IMR-90 (cell line): ENCODE measurements around the gene SLC25A44. TPM values are rescaled to one million over a fixed set of nuclear protein-coding genes. Genes with fewer than 3 reads are reported as not detected.

Experiments used
- ATAC-seq: fragments of 200-7000 bp; cut with Tn5 transposase; 2 replicates; pipeline ENCODE4 v1.9.1; 2020; ENCODE audit warnings: low read depth, mild to moderate bottlenecking, moderate library complexity
- BruUV-seq: library from RNA; stranded (reverse); fragments of 400-500 nt; replicated peaks from 2 replicates; lab custom pipeline; 2021; lab: Mats Ljungman, UMichigan
- CTCF ChIA-PET: fragments of 300-600 bp; formaldehyde crosslinking; extraction: SDS; loops from one replicate; lab custom pipeline; 2021; ENCODE audit warnings: antibody characterized with exemption; lab: Yijun Ruan, JAX
- POLR2A ChIA-PET: fragments of 300-600 bp; sonication (Branson Sonifier 250); formaldehyde crosslinking; loops from one replicate; lab custom pipeline; 2022; ENCODE audit warnings: antibody characterized with exemption; ENCODE audit not compliant: unreplicated experiment; lab: Charles Lee
- DNase-seq: peaks from one replicate; pipeline ENCODE4 v3.0.0; 2013
- H2AFZ ChIP-seq: replicated peaks from 2 replicates; pipeline ENCODE3; 2013; ENCODE audit warnings: low read length, mild to moderate bottlenecking; ENCODE audit not compliant: poor library complexity
- H2AK5ac ChIP-seq: 2 replicates; pipeline ENCODE4 v1.6.1; 2013; ENCODE audit warnings: low read depth, low read length, inconsistent platforms
- H2AK9ac ChIP-seq: replicated peaks from 2 replicates; pipeline ENCODE3; 2013; ENCODE audit warnings: mild to moderate bottlenecking, low read depth, low read length, moderate library complexity; ENCODE audit not compliant: poor library complexity
- H2BK120ac ChIP-seq: 2 replicates; pipeline ENCODE4 v1.6.1; 2013; ENCODE audit warnings: low read depth, low read length, inconsistent platforms
- H2BK15ac ChIP-seq: 3 replicates; pipeline ENCODE4 v1.6.1; 2013; ENCODE audit warnings: low read depth, low read length, inconsistent platforms
- H2BK20ac ChIP-seq: 2 replicates; pipeline ENCODE4 v1.6.1; 2013; ENCODE audit warnings: low read depth, mild to moderate bottlenecking, inconsistent platforms, low read length, moderate library complexity
- H2BK5ac ChIP-seq: 2 replicates; pipeline ENCODE4 v1.6.1; 2013; ENCODE audit warnings: mild to moderate bottlenecking, low read depth, low read length, inconsistent platforms; ENCODE audit not compliant: poor library complexity, severe bottlenecking
- H3K14ac ChIP-seq: replicated peaks from 2 replicates; pipeline ENCODE4 v1.6.1; 2013; ENCODE audit warnings: low read depth, low read length, inconsistent platforms
- H3K18ac ChIP-seq: 2 replicates; pipeline ENCODE4 v1.6.1; 2013; ENCODE audit warnings: low read depth, low read length, control low read depth
- H3K23ac ChIP-seq: 2 replicates; pipeline ENCODE4 v1.6.1; 2013; ENCODE audit warnings: low read depth, low read length, inconsistent platforms
- H3K27ac ChIP-seq: 2 replicates; pipeline ENCODE4 v1.5.1; 2013; ENCODE audit warnings: mild to moderate bottlenecking, control low read depth, low read length; ENCODE audit not compliant: insufficient read depth
- H3K27me3 ChIP-seq: 2 replicates; pipeline ENCODE4 v1.6.1; 2013; ENCODE audit warnings: low read length; ENCODE audit not compliant: control insufficient read depth, insufficient read depth
- H3K36me3 ChIP-seq: 2 replicates; pipeline ENCODE4 v1.6.1; 2013; ENCODE audit warnings: low read length, mixed read lengths; ENCODE audit not compliant: control insufficient read depth, insufficient read depth
- H3K4ac ChIP-seq: 2 replicates; pipeline ENCODE4 v1.6.1; 2013; ENCODE audit warnings: low read depth, low read length, inconsistent platforms
- H3K4me1 ChIP-seq: 2 replicates; pipeline ENCODE4 v1.6.1; 2013; ENCODE audit warnings: low read length, mixed read lengths; ENCODE audit not compliant: control insufficient read depth, insufficient read depth
- H3K4me2 ChIP-seq: 2 replicates; pipeline ENCODE4 v1.6.1; 2013; ENCODE audit warnings: low read depth, mild to moderate bottlenecking, control low read depth, low read length, moderate library complexity
- H3K4me3 ChIP-seq: 2 replicates; pipeline ENCODE4 v1.5.1; 2013; ENCODE audit warnings: low read depth, mild to moderate bottlenecking, control low read depth, low read length, moderate library complexity; ENCODE audit not compliant: insufficient read depth
- H3K56ac ChIP-seq: 2 replicates; pipeline ENCODE4 v1.6.1; 2013; ENCODE audit warnings: low read length, inconsistent platforms; ENCODE audit not compliant: insufficient read depth; ENCODE audit errors: extremely low read depth
- H3K79me1 ChIP-seq, 2 experiments: 2 replicates each; pipeline ENCODE4 v1.6.1; 2013; ENCODE audit warnings: low read length in 2 of 2, inconsistent platforms in 1 of 2, low read depth in 1 of 2
- H3K9ac ChIP-seq: 2 replicates; pipeline ENCODE4 v1.6.1; 2013; ENCODE audit warnings: low read depth, low read length, control low read depth
- H3K9me1 ChIP-seq: 2 replicates; pipeline ENCODE4 v1.6.1; 2013; ENCODE audit warnings: low read length, inconsistent platforms; ENCODE audit not compliant: insufficient read depth
- H3K9me3 ChIP-seq: 2 replicates; pipeline ENCODE4 v1.6.1; 2013; ENCODE audit warnings: low read length; ENCODE audit not compliant: control insufficient read depth, insufficient read depth
- H4K20me1 ChIP-seq: 2 replicates; pipeline ENCODE4 v1.6.1; 2013; ENCODE audit warnings: low read length, inconsistent platforms; ENCODE audit not compliant: insufficient read depth
- H4K5ac ChIP-seq: 2 replicates; pipeline ENCODE4 v1.6.1; 2013; ENCODE audit warnings: mild to moderate bottlenecking, low read depth, low read length, control low read depth
- H4K8ac ChIP-seq, 2 experiments: 2 replicates each; pipeline ENCODE4 v1.6.1; 2013; ENCODE audit warnings: low read depth in 2 of 2, low read length in 2 of 2, control low read depth in 1 of 2, inconsistent platforms in 1 of 2
- H4K91ac ChIP-seq: 2 replicates; pipeline ENCODE4 v1.6.1; 2013; ENCODE audit warnings: low read depth, low read length, inconsistent platforms; ENCODE audit not compliant: insufficient read depth
- FOS ChIP-seq: fragments of 150-350 bp; IDR thresholded peaks from 2 replicates; pipeline ENCODE4 v1.6.1; 2016; ENCODE audit warnings: low read depth, low read length
- MAFK ChIP-seq: IDR thresholded peaks from 2 replicates; pipeline ENCODE4 v1.6.1; 2012; ENCODE audit warnings: low read depth, low read length, improper control_type of control experiment
- MAZ ChIP-seq: IDR thresholded peaks from 2 replicates; pipeline ENCODE4 v1.6.1; 2012; ENCODE audit warnings: low read depth, mild to moderate bottlenecking, low read length, improper control_type of control experiment, moderate library complexity, borderline replicate concordance
- MXI1 ChIP-seq: IDR thresholded peaks from 2 replicates; pipeline ENCODE4 v1.6.1; 2012; ENCODE audit warnings: low read depth, mild to moderate bottlenecking, low read length, moderate library complexity, borderline replicate concordance
- RFX5 ChIP-seq: IDR thresholded peaks from 2 replicates; pipeline ENCODE4 v1.8.0; 2012; ENCODE audit warnings: low read depth, mild to moderate bottlenecking, low read length, moderate library complexity
- WGBS, 2 experiments: methylation state at CpG; one replicate each; pipeline versions ENCODE4 v1.1.5 to v1.1.7; 2013; ENCODE audit warnings: missing lambda C conversion rate in 2 of 2; ENCODE audit not compliant: insufficient read length in 1 of 2; ENCODE audit errors: extremely low coverage in 2 of 2; 5-methylcytosine and 5-hydroxymethylcytosine counted together
- dilution Hi-C: fragments of 300-500 bp; cut with HindIII; formaldehyde crosslinking; loops from one replicate; pipeline ENCODE4 v1.14.3; 2018; ENCODE audit warnings: low sequenced_read_pairs; ENCODE audit not compliant: unreplicated experiment
- in situ Hi-C: fragments of 300-500 bp; cut with MboI; formaldehyde crosslinking; loops from 3 replicates; pipeline ENCODE4 v1.14.3; 2019; ENCODE audit warnings: low sequenced_read_pairs, inconsistent platforms, mixed read lengths
- intact Hi-C: fragments of 100-400 bp; cut with micrococcal nuclease; formaldehyde crosslinking; loops from 2 replicates; pipeline ENCODE4 v1.10.0; 2022
- polyA plus RNA-seq, 3 experiments: library from polyadenylated mRNA; depleted of rRNA; stranded (reverse); fragments of >200 nt; gene quantifications; 2 replicates each; pipeline ENCODE4 v1.2.3, GENCODE V29; 2012; ENCODE audit warnings: low replicate concordance in 1 of 3
- total RNA-seq: library from RNA; depleted of rRNA; stranded (reverse); fragments of >200 nt; gene quantifications from 2 replicates; pipeline ENCODE4 v1.2.3, GENCODE V29; 2012
- TF ChIP-seq, protein P1 (sequence below): fragments of 150-350 bp; IDR thresholded peaks from 2 replicates; pipeline ENCODE4 v1.6.1; 2016; ENCODE audit warnings: low read depth, mild to moderate bottlenecking, low read length, moderate library complexity, borderline replicate concordance

Gene SLC25A44
- total and polyA plus RNA-seq, 2 of the 4 experiments (the other 2 are of a cell fraction) = 12.7 to 20.2 TPM

DNA sequence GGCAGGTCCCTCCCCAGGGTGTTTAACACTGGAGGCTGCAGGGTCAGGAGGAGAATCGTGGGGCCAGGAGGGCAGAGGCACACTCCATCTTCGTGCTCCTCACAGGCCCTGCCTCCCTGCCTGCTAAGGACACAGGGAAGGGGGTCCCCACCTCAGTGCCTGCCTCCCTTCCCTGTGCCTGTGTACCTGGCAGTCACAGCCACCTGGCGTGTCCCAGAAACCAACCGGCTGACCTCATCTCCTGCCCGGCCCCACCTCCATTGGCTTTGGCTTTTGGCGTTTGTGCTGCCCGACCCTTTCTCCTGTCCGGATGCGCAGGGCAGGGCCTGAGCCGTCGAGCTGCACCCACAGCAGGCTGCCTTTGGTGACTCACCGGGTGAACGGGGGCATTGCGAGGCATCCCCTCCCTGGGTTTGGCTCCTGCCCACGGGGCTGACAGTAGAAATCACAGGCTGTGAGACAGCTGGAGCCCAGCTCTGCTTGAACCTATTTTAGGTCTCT, 47.5 kb downstream of the SLC25A44 start:
- dilution Hi-C loops = no loop called here
- Histone ChIP-seq H3K4me2 (no peak overlapping the region), H3K27me3 (peaks cover 12% of the 10 kb centered on the region; the same call in 1 of the 2 replicates)

More for the DNA sequence above, 47.5 kb downstream of the SLC25A44 start:
- in situ Hi-C loops (no loop called here), intact Hi-C loops (no loop called here)
- no peak overlapping the region for H3K23ac ChIP-seq
- H3K56ac ChIP-seq = no peak overlapping the region
- CTCF ChIA-PET = interaction anchor here (0.6 kb wide), 1 partner anchor 145 kb away, joined by 3 read pairs; no protein-coding TSS in a partner anchor
- TF ChIP-seq FOS (peak; percentile 20; the same call in 1 of the 2 replicates), MAZ (peak; percentile 34; the same call in 1 of the 2 replicates), MAFK (no peak), RFX5 (no peak), MXI1 (no peak)
- TF ChIP-seq, protein P1, sequence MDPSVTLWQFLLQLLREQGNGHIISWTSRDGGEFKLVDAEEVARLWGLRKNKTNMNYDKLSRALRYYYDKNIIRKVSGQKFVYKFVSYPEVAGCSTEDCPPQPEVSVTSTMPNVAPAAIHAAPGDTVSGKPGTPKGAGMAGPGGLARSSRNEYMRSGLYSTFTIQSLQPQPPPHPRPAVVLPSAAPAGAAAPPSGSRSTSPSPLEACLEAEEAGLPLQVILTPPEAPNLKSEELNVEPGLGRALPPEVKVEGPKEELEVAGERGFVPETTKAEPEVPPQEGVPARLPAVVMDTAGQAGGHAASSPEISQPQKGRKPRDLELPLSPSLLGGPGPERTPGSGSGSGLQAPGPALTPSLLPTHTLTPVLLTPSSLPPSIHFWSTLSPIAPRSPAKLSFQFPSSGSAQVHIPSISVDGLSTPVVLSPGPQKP = no peak
- ATAC-seq (peak; percentile 6), DNase-seq (peak; percentile 47)
- H2BK15ac ChIP-seq = no peak overlapping the region
- no peak overlapping the region for H3K9ac ChIP-seq
- no peak overlapping the region for H4K8ac ChIP-seq
- no peak overlapping the region for H3K18ac ChIP-seq
- BruUV-seq = no TSS peak
- H4K5ac ChIP-seq = no peak overlapping the region
- no peak overlapping the region for H3K4me3 ChIP-seq
- no peaks in the 10 kb centered on the region for H3K9me3 ChIP-seq
- peaks cover 24% of the 10 kb centered on the region for H3K36me3 ChIP-seq
- no peak overlapping the region for H4K91ac ChIP-seq
- H4K20me1 ChIP-seq = no peaks in the 10 kb centered on the region; the same call in 1 of the 2 replicates
- no peak overlapping the region for H2BK5ac ChIP-seq
- no peak overlapping the region for H2BK120ac ChIP-seq
- POLR2A ChIA-PET = no interaction called here
- H3K4me1 ChIP-seq = peaks cover 2% of the 10 kb centered on the region; the same call in 1 of the 2 replicates
- no peaks in the 10 kb centered on the region for H3K79me1 ChIP-seq
- H3K4ac ChIP-seq = no peak overlapping the region
- 65% methylated on average over 13 of the region's 15 CpGs; no CpG with 5 or more reads in 1 of the 2 experiments for WGBS, 2 experiments
- no peak overlapping the region for H2AFZ ChIP-seq
- no peak overlapping the region for H3K14ac ChIP-seq
- peaks cover 5% of the 10 kb centered on the region; the same call in 1 of the 2 replicates for H3K9me1 ChIP-seq
- no peak overlapping the region for H2AK9ac ChIP-seq
- H2AK5ac ChIP-seq = no peak overlapping the region
- H3K27ac ChIP-seq = no peak overlapping the region
- no peak overlapping the region for H2BK20ac ChIP-seq
